Keratinocyte (primary cell): ENCODE results near the gene ABCC10. TPM values are rescaled to one million over a fixed set of nuclear protein-coding genes. Genes with fewer than 3 reads are reported as not detected.

Experiments used
- DNase-seq: peaks from one replicate; pipeline ENCODE4 v3.0.0-alpha.2; 2011; ENCODE audit warnings: low read depth, missing footprints, low spot score
- FAIRE-seq: peaks from 2 replicates; lab custom pipeline; 2011; peaks lifted over from hg19 to GRCh38; lab: Jason Lieb, UNC
- H2AFZ ChIP-seq: 2 replicates; pipeline ENCODE4 v1.6.0; 2012; ENCODE audit warnings: low read length, control low read depth, inconsistent platforms; ENCODE audit not compliant: control insufficient read depth
- H3K27ac ChIP-seq: 2 replicates; pipeline ENCODE4 v1.5.1; 2011; ENCODE audit warnings: low read length; ENCODE audit not compliant: control insufficient read depth, insufficient read depth
- H3K27me3 ChIP-seq: 3 replicates; pipeline ENCODE4 v1.6.0; 2011; ENCODE audit warnings: low read length; ENCODE audit not compliant: control insufficient read depth, insufficient read depth; ENCODE audit errors: extremely low read depth
- H3K36me3 ChIP-seq, 2 experiments: 2 replicates in 1 of 2; 3 replicates in 1 of 2; pipeline ENCODE4 v1.5.1; 2011; ENCODE audit warnings: low read length in 2 of 2, mild to moderate bottlenecking in 1 of 2; ENCODE audit not compliant: control insufficient read depth in 2 of 2, insufficient read depth in 2 of 2; ENCODE audit errors: extremely low read depth in 1 of 2
- H3K4me1 ChIP-seq: 3 replicates; pipeline ENCODE4 v1.5.1; 2011; ENCODE audit warnings: low read length; ENCODE audit not compliant: control insufficient read depth, insufficient read depth; ENCODE audit errors: extremely low read depth
- H3K4me2 ChIP-seq: 3 replicates; pipeline ENCODE4 v1.6.0; 2011; ENCODE audit warnings: low read depth, low read length; ENCODE audit not compliant: control insufficient read depth, insufficient read depth; ENCODE audit errors: extremely low read depth
- H3K4me3 ChIP-seq, 3 experiments: fragments of 200-600 bp in 1 of 3; sonication (generic) in 1 of 3; 2 replicates in 2 of 3; 3 replicates in 1 of 3; pipeline ENCODE4 v1.5.1; 2011 to 2016; ENCODE audit warnings: low read length in 3 of 3, mild to moderate bottlenecking in 3 of 3, control low read depth in 2 of 3, inconsistent platforms in 1 of 3, low read depth in 1 of 3, mixed read lengths in 1 of 3, mixed run types in 1 of 3, moderate library complexity in 1 of 3; ENCODE audit not compliant: control insufficient read depth in 2 of 3, insufficient read depth in 2 of 3; ENCODE audit errors: extremely low read depth in 1 of 3
- H3K79me2 ChIP-seq: 2 replicates; pipeline ENCODE4 v1.6.0; 2012; ENCODE audit warnings: low read length; ENCODE audit not compliant: control insufficient read depth, insufficient read depth
- H3K9ac ChIP-seq: 3 replicates; pipeline ENCODE4 v1.6.0; 2011; ENCODE audit warnings: low read length; ENCODE audit not compliant: control insufficient read depth, insufficient read depth; ENCODE audit errors: extremely low read depth
- H3K9me1 ChIP-seq: 3 replicates; pipeline ENCODE4 v1.6.0; 2011; ENCODE audit warnings: low read length; ENCODE audit not compliant: control insufficient read depth, insufficient read depth; ENCODE audit errors: extremely low read depth
- H3K9me3 ChIP-seq: 2 replicates; pipeline ENCODE4 v1.5.1; 2012; ENCODE audit warnings: low read depth, low read length; ENCODE audit not compliant: control insufficient read depth
- H4K20me1 ChIP-seq: 3 replicates; pipeline ENCODE4 v1.6.0; 2011; ENCODE audit warnings: low read length; ENCODE audit not compliant: control insufficient read depth, insufficient read depth; ENCODE audit errors: extremely low read depth
- CTCF ChIP-seq, 3 experiments: IDR thresholded peaks in 1 of 3; conservative IDR thresholded peaks in 1 of 3; optimal IDR thresholded peaks in 1 of 3; 2 replicates in 2 of 3; 3 replicates in 1 of 3; pipeline versions ENCODE3 to v1.5.1; 2011; ENCODE audit warnings: low read length in 3 of 3, mild to moderate bottlenecking in 3 of 3, moderate library complexity in 2 of 3, control low read depth in 1 of 3, inconsistent platforms in 1 of 3; ENCODE audit not compliant: insufficient read depth in 2 of 3; ENCODE audit errors: extremely low read depth in 1 of 3
- EZH2 ChIP-seq: IDR thresholded peaks from one replicate; pipeline ENCODE4 v1.6.1; 2012; ENCODE audit warnings: inconsistent platforms, mild to moderate bottlenecking, low read length, moderate library complexity
- dilution Hi-C: fragments of 300-500 bp; cut with MboI; formaldehyde crosslinking; loops from one replicate; pipeline ENCODE4 v1.7.0; 2020; ENCODE audit warnings: low sequenced_read_pairs; ENCODE audit not compliant: extremely low pct_ligation_motif_present
- polyA plus RNA-seq, 5 experiments: library from polyadenylated mRNA; depleted of rRNA in 3 of 5; stranded (reverse) in 3 of 5; stranded (forward) in 1 of 5; unstranded in 1 of 5; fragments of >200 nt; gene quantifications; 1 replicate in 1 of 5; 2 replicates in 3 of 5; 3 replicates in 1 of 5; pipeline versions ENCODE4 v1.2.1 to v1.2.3, GENCODE V29; 2011 to 2012; ENCODE audit warnings: missing spikeins in 2 of 5, low read depth in 1 of 5, low replicate concordance in 1 of 5

Gene ABCC10
- polyA plus RNA-seq, 1 donor (not counting 4 experiments of a cell fraction or from before 2014, with no cell fraction given), result 17.9 TPM

- dilution Hi-C loops, result no loop called here
- Histone ChIP-seq H3K4me2 (peak overlapping the region; percentile 31), H3K9me1 (no peaks in the 10 kb centered on the region), H2AFZ (no peak overlapping the region), H3K79me2 (peaks cover 4% of the 10 kb centered on the region), H3K9ac (no peak overlapping the region), H3K36me3 (peaks cover 32% of the 10 kb centered on the region in 2 experiments), H3K4me1 (peaks cover 29% of the 10 kb centered on the region), H3K4me3 (no peak overlapping the region), H3K27me3 (no peaks in the 10 kb centered on the region), H3K27ac (no peak overlapping the region), H4K20me1 (peaks cover 6% of the 10 kb centered on the region), H3K9me3 (no peaks in the 10 kb centered on the region)
- FAIRE-seq, result peak; percentile 13
- TF ChIP-seq EZH2, result no peak
- no peak for TF ChIP-seq CTCF (optimal IDR thresholded peaks at IDR 0.05 in 1 of 3, IDR thresholded peaks at IDR 0.05 in 1 of 3, conservative IDR thresholded peaks at IDR 0.05 in 1 of 3; ENCODE audit: extremely low read depth in 1 of 3, insufficient read depth in 2 of 3, low read length in 3 of 3)
- DNase-seq, result no peak
These were observed 24.6 kb downstream of the ABCC10 start for GRCh38 chr6:43451939-43452338.

DNA sequence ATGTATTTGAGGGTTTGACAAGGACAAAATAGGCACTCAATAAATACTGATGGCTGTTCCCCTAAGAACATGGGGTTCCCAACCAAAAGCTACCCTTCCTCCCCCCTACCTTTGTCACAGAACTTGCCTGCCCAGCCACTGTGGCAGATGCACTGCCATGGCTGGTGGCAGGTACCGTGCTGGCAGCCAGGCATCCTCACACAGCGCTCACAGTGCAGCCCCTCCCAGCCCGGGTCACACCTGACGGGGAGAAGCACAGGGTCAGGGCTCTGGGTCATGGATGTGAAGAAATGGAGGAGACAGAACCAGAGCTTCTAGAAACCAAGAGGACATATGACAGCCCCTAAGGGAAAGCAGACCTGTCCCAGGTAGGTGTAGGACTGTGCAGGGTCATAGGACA is 25.6 kb downstream of the ABCC10 start:
- FAIRE-seq, result no peak
- dilution Hi-C loops, result no loop called here

More for the DNA sequence above, 25.6 kb downstream of the ABCC10 start:
- Histone ChIP-seq H2AFZ (no peak overlapping the region), H3K79me2 (peaks cover 4% of the 10 kb centered on the region), H3K9ac (no peak overlapping the region), H4K20me1 (peaks cover 6% of the 10 kb centered on the region), H3K4me1 (peaks cover 29% of the 10 kb centered on the region), H3K27me3 (no peaks in the 10 kb centered on the region), H3K4me3 (no peak overlapping the region), H3K27ac (no peak overlapping the region), H3K4me2 (no peak overlapping the region), H3K36me3 (peaks cover 28 to 32% of the 10 kb centered on the region in 2 experiments), H3K9me1 (no peaks in the 10 kb centered on the region), H3K9me3 (no peaks in the 10 kb centered on the region)
- TF ChIP-seq CTCF (optimal IDR thresholded peaks at IDR 0.05 in 1 of 3, IDR thresholded peaks at IDR 0.05 in 1 of 3, conservative IDR thresholded peaks at IDR 0.05 in 1 of 3; ENCODE audit: extremely low read depth in 1 of 3, insufficient read depth in 2 of 3, low read length in 3 of 3) (no peak), EZH2 (no peak)
- DNase-seq, result no peak
